Breast epithelium (tissue), 3 donors: ENCODE data around the gene CDC20B.

Experiments used
- CTCF ChIP-seq, 3 donors: fragments of 450-650 bp; IDR thresholded peaks; one replicate each; pipeline ENCODE4 v1.5.1; 2016 to 2017; ENCODE audit warnings: antibody characterized with exemption in 3 of 3, mild to moderate bottlenecking in 3 of 3, moderate library complexity in 3 of 3
- POLR2A ChIP-seq: fragments of 450-650 bp; IDR thresholded peaks from one replicate; pipeline ENCODE4 v1.6.1; 2016; ENCODE audit warnings: antibody characterized with exemption, mild to moderate bottlenecking, moderate library complexity

GRCh38 chr5:55205001-55205400 is 32.0 kb upstream of the CDC20B start:
- TF ChIP-seq CTCF (IDR thresholded peaks at IDR 0.05) = no peak
- no peak for TF ChIP-seq POLR2A
